ENCODE data around the gene DLK1.

DLK1 gene

DNA sequence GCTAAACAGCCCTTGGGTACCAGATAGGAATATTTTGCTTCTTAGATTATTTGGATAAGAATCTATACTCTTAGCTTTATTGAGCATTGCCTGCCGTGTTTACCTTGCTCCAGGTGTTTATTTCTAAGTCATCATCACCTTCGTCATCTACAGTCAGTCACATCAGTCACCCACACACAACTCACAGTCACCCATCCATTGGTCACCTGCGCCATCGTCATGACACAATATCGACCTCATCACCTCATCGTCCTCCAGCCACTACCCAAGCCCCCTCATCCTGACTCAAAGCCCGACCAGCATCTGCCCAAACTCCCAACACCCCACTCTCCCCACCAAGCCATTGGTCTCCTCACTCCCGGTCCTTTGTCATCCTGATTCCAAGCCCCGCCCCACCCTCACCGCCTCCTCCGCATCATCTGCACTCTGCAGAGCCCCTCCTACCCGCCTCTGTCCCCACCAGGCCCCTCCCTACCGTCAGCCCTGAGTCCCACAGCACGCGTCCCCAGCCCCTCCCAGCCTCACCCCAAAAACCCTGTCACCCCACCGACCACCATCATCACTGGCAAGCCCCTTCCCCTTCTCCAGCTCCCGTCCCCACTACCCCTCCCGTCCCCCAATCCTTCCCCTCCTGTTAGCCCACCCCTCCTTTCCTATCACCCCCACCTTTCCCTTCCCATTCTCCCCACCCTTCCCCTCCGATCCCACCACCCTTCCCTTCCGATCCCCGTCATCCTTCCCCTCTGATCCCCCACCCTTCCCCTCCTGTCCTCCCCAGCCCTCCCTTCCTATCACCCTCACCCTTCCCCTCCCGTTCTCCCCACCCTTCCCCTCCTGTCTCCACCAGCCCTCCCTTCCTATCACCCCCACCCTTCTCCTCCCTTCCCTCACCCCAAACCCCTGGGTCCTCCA is 9.8 kb downstream of the DLK1 start:
- DNase-seq, result no peak

DNA sequence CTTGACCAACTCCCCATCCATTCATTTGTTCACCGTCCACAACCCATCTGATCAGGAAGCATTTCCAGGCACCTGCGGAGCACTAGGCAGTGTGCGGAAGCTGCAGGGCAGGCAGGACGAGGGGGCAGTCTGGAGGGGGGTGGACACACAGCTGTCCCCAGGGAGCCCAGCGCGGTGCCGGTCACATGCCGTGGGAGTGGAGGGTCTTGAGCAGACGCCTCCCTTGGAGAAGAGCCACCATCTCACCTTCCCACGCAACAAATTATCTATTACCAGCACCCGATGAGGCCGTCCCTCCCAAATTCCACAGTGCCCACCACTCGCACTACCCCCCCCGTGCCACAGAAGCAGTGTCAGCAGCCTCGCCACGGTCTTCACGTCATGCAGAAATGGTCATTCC is 10.8 kb downstream of the DLK1 start:
- DNase-seq, result no peak

DNA sequence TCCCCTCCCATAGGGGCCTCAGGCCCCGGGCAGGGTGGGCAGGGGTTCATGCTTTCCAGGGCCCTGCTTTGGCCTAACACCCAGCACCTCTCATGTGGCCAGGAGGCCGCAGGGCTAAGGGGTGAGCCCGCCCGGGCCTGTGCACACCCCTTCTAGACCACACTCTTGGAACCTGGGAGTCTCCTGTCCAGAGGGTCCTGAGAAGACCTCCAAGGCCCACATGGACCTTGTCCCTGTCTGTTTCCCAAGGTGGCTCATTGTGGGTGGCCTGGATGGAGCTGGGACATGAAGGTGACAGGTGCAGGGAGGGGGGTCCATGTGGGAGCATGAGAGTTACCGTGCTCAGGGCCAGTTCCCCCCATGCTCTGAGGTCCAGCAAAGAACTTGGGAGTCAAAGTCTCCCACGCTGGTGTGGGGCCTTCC is 11.6 kb downstream of the DLK1 start:
- no peak for DNase-seq

DNA sequence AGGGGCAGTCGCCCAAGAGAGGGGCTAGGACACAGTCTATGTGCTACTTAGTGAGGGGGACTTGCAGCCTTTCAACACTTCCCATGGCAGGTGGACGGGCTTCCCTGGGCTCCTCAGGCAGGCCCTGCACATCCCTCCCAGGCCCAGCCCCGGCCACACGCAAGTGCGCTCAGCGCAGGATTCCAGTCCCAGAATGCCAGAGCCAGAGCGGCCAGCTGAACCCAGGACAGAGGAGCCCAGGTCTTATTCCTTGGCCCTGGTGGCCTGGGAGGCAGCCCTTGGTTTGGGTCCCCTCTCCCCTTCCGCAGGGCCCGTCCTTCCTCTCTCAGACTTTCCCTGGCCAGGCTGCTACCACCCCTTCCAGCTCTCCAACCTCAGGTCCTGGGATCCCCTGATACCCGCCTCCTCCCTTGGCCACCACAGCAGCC is 12.0 kb downstream of the DLK1 start:
- DNase-seq, result no peak

DNA sequence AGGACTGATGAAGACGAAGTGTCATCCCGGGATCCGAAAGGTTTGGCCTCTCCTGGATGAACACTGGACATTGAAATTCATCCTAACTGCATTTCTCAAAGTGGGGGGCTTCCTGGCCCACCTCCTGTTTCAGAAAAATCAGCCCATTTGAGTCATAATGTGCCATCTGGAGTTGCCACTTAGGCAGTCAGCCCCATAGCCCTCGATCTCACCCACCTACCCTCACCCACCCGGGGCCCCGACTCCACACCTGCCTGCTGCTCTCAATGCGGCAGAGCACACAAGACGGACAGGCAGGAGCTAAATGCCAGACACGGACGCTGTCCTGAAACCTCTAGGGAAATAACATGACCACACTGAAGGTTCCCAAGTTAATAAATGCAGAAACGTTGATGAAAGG is 12.6 kb downstream of the DLK1 start:
- no peak for DNase-seq

DNA sequence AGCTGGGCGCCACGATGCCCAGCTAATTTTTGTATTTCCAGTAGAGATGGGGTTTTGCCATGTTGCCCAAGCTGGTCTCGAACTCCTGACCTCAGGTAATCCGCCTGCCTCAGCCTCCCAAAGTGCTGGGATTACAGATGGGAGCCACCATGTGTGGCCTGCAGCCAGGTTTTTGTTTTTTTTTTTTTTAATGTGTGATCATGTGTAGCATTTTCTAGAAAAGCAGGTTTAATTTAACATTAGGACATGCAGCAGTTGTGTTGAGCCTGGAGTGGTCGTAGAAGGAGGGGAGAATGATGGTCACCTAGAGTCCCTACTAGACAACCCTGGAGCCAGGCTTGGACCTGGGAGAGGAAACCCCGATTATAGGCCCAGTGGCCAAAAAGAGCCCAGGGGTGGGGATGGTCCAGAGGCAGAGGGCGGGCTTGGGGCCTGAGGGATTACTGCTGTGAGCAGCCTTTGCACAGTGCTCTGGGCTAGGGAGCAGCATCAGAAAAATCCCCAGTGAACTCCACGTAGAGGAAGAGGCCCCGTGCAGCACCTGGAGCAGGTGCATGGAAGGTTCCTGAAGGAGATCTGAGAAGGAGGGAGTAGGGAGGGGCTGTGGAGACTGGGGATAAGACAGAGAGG is 13.6 kb downstream of the DLK1 start:
- DNase-seq, result no peak

DNA sequence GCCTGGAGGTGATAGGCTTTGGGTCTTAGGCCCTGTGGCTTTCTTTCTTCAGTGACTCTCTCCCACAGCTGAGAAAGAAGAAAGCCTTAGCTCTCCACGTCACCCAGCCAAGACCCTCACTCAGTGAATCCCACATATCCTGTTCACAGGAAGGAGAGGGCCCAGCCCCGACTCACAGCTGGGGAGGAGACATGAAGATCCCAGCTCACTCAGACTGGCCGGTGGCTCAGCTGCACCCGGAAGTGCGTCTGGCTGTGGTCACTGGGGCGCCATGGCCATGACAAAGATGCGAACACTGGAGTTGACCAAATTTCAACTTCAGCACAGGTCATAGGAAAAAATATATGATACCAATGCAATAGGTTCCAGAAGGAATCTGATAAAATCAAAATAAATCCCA is 14.2 kb downstream of the DLK1 start:
- no peak for DNase-seq

DNA sequence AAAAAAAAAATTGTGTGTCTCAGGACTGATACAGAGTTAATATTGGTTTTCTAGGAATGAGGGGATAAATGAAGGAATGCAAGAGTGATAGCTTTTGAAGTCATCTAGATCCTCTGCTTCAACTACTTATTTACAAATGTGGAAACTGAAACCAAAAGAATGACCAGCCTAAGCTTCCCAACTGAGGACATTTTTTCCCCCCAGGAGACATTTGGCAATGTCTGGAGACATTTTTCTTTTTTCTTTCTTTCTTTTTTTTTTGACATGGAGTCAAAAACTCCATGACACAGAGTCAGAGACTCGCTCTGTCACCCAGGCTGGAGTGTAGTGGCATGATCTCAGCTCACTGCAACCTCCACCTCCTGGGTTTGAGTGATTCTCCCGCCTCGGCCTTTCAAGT is 15.3 kb downstream of the DLK1 start:
- no peak for DNase-seq

DNA sequence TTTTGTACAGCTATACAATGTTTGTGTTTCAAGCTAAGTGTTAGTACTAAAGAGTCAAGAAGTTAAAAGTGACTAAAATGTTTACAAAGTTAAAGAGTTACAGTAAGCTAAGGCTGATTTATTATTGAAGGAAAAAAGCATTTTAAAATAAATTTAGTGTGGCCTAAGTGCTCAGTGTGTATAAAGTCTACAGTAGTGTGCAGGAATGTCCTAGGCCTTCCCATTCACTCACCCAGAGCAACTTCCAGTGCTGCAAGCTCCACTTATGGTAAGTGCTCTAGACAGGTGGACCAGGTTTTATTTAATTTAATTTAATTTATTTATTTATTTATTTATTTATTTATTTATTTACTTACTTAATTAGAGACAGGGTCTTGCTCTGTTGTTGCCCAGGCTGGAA is 19.6 kb downstream of the DLK1 start:
- no peak for DNase-seq

DNA sequence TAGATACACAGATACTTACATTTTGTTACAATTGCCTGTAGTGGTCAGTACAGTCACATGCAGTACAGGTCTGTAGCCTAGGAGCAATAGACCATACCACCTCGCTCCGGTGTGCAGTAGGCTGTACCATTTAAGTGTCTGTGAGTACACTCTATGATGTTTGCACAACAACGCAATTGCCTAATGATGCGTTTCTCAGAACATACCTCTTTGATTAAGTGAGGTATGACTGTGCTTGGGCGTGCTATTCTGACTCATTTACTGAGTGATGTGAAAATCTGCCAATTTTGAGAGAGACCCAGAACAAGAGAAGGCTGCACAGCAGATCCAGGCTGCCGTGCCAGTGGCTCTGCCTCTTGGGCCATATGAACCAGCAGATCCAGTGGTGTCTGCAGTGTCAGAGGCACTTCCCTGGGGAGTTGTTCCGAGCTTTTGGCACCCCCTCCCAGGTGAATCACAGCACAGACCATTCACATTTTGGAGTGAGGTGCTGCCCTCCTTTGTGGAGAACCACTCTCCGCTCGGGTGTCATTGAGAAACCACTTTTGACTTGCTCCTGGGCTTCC is 20.4 kb downstream of the DLK1 start:
- DNase-seq, result no peak

DNA sequence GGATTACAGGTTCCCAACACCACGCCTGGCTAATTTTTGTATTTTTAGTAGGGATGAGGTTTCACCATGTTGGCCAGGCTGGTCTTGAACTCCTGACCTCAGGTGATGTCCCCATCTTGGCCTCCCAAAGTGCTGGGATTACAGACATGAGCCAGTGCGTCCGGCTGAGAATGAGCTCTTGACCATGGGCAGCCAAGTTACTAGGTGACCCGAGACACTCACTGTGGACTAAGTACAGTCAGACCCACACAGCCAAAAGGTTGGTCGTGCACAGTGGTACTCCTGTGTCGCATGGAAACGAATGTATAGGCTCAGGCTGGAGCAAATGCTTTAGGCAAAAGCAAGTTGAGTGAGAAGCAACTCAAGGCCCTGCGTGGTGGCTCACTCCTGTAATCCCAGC is 21.0 kb downstream of the DLK1 start:
- no peak for DNase-seq

DNA sequence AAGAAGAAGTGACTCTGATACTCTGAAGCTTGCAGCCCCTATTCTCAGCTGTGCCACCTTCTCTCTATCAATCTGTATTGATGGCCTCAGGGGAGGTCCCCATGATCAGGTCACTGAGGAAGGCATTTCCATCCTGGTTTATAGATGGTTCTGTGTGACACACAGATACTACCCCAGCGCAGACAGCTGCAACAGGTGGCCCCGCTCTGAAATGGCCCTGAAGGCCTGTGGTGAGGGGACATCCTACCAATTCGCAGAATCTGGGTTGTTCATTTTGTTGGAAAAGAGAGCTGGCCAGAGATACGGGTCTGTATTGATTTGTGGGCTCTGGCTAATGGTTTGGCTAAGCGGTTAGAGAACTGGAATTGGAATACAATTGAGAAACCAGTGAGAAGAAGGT is 21.7 kb downstream of the DLK1 start:
- DNase-seq, result no peak

DNA sequence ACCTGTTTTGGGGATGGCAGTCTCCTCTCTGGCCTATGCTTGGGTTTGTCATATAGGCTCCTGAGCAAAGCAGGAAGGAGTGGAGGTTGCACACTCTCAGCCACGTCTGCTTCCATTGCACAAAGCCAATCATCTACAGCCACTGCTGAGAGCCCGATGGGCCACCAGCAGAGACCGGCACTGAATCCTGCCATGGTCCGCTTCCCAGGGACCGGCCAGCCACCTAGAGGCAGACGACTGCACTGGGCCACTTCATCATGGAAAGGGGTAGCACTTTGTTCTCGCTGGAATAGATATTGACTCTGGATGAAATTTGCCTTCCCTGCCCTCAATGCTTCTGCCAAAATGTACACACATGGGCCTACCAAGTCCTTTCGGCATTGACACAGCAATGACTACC is 22.3 kb downstream of the DLK1 start:
- no peak for DNase-seq

DNA sequence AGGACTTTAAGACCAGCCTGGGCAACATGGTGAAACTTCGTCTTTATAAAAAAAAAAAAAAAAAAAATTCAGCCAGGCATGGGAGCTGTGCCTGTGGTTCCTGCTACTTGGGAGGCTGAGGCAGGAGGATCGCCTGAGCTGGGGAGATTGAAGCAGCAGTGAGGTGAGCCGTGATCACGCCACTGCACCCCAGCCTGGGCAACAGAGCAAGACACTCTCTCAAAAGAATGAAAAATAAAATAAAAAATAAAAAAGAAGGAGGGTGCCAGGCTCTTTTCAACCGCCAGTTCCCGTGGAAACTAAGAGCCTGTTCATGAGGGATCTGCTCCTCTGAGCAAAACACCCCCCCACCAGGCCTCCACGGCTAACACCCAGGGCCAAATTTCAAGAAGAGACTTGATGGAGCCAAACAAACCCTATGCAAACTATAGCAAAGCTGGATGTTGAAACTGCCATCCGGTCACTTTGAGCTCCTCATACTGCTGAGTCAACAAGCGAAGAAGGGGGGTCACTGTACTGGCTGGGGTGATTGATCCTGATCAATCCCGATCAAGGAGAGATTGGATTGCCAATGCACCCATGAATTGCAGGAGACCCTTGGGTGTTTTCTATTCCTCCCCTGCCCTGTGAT is 23.4 kb downstream of the DLK1 start:
- DNase-seq, result no peak

DNA sequence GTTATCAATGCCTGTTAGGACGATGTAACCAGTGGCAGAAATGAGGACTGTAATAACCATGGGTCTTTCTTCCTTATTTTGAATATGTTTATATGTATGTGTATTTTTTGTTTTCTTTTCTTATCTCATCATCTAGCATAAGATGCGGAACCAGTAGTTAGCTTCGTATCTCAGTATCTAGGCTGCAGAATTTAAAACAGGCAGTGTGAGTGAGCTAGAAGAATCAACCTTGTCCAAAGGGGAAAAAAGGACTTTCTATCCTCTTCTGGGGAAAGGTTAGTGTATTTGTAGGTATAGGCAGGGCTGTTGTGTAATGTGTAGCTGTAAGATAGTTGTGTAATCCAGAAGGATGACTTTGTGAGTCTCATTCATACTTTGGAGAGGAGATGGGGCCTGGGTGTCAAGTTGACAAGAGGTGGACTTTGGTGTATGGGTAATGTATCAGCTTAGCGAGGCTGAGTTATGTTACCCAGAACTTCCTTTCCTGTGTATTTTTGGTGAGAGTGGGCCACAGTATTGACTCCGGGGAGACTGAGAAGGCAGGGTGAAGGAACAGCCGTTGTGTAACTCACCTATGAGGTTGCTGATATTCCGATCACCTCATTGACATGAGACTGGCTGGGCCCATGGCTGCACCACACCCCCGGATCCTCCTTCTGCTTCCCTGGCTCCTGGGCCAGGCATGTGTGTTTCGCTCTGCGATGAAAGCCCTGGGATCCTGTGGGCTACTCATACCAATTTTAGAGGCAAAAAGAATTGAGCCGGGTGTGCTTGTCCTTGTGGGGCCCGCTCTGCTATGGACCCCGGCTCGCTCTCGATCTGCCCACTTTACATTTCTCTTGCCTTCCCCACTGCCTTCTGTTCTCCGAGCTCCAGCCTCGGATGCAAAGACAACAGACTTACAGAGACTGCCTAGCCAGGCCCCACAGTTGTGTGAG is 24.3 kb downstream of the DLK1 start:
- no peak for DNase-seq

DNA sequence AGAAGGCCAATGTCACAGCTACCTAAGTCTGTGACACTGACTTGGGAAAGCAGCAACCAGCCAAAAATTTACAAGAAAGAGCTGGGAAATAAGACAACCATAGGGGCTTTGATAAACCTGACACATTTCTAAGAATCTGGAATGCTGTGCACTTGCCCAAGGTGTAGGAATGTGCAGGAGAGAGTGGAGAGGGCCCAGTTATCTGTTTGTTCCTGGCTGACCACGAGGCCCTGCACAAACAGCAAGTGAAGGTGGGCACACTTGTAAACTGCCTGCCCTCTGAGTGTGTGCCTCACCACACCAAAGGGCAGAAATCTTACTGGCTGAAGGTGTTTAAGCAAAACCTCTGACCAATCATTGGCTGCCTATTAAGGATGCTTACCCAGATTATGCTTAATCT is 27.3 kb downstream of the DLK1 start:
- peak; percentile 19 for DNase-seq

DNA sequence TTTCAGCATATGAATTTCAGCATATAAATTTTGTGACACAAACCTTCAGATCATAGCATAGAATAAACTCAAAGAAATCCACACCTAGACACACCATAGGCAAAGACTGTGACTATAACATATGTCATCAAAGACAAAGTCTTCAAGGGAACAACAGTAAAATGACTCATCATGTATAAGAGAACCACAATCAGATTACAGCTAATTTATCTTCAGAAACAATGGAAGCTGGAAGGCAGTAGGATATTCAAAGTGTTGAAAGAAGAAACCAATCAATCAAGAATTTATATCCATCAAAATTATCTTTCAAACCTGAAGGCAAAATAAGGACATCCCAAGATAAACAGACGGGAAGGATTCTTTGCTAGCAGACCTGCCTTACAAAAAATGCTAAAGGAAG is 29.0 kb downstream of the DLK1 start:
- DNase-seq, result peak; percentile 31

DNA sequence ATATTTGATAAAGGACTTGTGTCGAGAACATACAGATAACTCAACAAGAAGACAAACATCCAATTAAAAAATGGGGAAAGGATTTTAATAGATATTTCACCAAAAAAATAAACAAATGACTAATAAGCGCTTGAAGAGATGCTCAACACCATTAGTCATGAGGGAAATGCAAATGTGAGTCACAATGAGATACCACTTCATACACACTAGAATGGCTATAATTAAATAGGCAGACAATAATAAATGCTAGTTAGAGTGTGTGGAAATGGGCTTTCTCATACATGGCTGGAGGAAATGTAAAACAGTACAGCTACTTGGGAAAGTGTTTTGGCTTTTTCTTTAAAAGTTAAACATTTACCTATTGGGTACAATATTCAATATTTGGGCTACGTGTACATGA is 34.8 kb downstream of the DLK1 start:
- no peak for DNase-seq

DNA sequence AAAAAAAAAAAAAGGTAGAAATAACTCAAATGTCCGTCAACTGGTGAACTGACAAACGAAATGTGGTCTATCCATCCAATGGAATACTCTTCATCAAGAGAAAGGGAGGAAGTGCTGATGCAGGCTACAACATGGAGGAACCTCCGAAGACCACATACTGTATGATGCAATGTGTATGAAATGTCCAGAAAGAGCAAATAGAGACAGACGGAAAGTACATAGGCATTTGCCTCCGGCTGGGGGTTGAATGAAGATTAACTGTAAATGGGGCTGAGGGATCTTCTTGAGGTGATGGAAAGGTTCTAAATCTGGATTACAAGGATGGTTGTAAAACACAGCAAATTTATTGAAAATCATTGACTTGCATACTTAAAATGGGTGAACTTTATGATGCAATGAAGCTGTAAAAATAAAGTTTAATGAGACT is 35.4 kb downstream of the DLK1 start:
- no peak for DNase-seq

DNA sequence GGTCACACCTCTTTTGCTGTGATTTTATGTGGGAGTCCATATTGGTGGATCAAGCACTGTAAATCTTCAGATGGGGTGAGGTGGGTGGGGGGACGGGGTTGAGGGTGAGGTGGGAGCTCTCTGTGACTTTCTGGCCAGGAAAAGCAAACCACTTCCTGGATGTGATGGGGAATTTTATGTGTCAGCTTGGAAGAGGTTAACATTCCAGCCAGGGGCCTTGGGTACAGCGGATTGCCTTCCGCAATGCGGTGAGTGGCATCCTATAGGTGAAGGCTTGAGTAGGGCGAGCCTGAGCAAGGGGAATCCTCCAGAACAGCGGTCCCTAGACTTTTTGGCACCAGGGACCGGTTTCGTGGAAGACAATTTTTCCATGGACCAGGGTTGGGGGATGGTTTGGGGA is 36.2 kb downstream of the DLK1 start:
- DNase-seq, result no peak

DNA sequence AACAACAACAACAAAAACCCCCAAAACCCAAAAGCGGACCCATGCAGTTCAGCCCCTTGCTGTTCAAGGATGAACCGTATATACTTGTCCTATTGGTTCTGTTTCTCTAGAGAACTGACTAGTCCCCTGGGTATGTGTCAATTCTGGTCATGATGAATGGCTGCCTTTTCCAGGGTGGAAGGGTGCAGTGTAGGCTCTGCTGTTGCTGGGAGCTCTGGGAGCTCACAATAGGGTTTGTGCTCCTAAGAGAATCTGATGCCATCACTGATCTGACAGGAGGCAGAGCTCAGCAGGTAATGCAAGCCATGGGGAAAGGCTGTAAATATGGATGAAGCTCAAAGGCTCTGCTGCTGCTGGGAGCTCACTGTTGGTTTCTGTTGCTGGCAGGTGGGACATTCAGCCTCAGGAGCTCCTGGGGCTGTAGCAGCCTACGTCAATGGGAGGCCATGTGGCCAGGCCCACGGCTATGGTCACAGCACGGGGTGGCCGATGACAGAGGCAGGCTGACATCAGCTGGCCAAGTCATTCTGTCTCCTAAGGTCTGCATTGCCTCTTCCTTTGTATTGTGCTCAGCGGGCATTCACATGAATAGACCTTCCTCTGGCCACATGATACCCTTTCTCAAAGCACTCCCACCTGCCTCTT is 37.9 kb downstream of the DLK1 start:
- DNase-seq, result no peak

DNA sequence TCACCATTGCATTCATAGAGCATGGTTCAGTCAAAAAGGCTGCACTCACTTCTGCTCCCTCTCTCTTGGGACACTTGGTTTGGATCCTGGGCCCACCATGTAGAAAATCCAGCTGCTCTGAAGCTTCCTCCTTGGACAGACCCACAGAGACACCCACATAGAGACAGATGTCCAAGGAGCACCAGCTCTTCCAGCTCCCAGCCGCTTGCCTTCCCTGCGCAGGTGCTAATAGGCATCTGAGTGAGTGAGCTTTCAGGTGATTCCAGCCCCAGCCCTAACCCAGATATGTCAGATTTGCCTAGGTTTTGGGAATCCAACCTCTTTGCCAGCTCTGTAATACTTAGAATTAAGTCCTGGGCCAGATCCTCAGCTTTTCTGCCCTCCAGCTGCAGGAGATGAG is 38.6 kb downstream of the DLK1 start:
- DNase-seq, result no peak
